Loucy (cell line): ENCODE measurements around the gene EIF4E2.

Experiments used
- H2AFZ ChIP-seq: fragments of 200-600 bp; sonication (generic); 2 replicates; pipeline ENCODE4 v1.6.0; 2016; ENCODE audit warnings: antibody characterized with exemption, mild to moderate bottlenecking, low read length, moderate library complexity
- H3F3A ChIP-seq: fragments of 200-600 bp; 2 replicates; pipeline ENCODE4 v1.6.0; 2016; ENCODE audit warnings: antibody characterized with exemption, low read depth, mild to moderate bottlenecking
- H3K27me3 ChIP-seq: fragments of 200-600 bp; sonication (generic); 2 replicates; pipeline ENCODE4 v1.6.1; 2014; ENCODE audit warnings: low read length, mild to moderate bottlenecking; ENCODE audit not compliant: insufficient read depth, poor library complexity, severe bottlenecking
- H3K36me3 ChIP-seq: fragments of 200-600 bp; sonication (generic); 2 replicates; pipeline ENCODE4 v1.6.1; 2016; ENCODE audit warnings: low read length; ENCODE audit not compliant: insufficient read depth
- H3K4me1 ChIP-seq: fragments of 200-600 bp; sonication (generic); 2 replicates; pipeline ENCODE4 v1.5.1; 2014; ENCODE audit warnings: low read length, mild to moderate bottlenecking; ENCODE audit not compliant: insufficient read depth, poor library complexity, severe bottlenecking
- H3K4me2 ChIP-seq: fragments of 200-600 bp; sonication (generic); 2 replicates; pipeline ENCODE4 v1.6.0; 2014; ENCODE audit warnings: antibody characterized with exemption, low read length, low read depth, mild to moderate bottlenecking; ENCODE audit not compliant: poor library complexity, severe bottlenecking
- H3K4me3 ChIP-seq: fragments of 200-600 bp; sonication (generic); 2 replicates; pipeline ENCODE4 v1.5.1; 2014; ENCODE audit warnings: low read length, mild to moderate bottlenecking, mixed read lengths; ENCODE audit not compliant: poor library complexity, severe bottlenecking
- H3K79me2 ChIP-seq: fragments of 200-600 bp; sonication (generic); 2 replicates; pipeline ENCODE4 v1.6.1; 2014; ENCODE audit warnings: low read length; ENCODE audit not compliant: insufficient read depth
- H3K9ac ChIP-seq: fragments of 200-600 bp; sonication (generic); 2 replicates; pipeline ENCODE4 v1.6.0; 2014; ENCODE audit warnings: mild to moderate bottlenecking, low read depth, low read length, moderate library complexity; ENCODE audit not compliant: poor library complexity, severe bottlenecking
- H3K9me2 ChIP-seq: fragments of 200-600 bp; sonication (generic); replicated peaks from 2 replicates; pipeline ENCODE4 v1.6.1; 2016; ENCODE audit warnings: low read depth, low read length, mixed read lengths
- H3K9me3 ChIP-seq: fragments of 200-600 bp; sonication (generic); 2 replicates; pipeline ENCODE4 v1.6.1; 2014; ENCODE audit warnings: mild to moderate bottlenecking, antibody characterized with exemption, low read length, low read depth; ENCODE audit not compliant: insufficient read depth
- H4K20me1 ChIP-seq: fragments of 200-600 bp; sonication (generic); 2 replicates; pipeline ENCODE4 v1.6.0; 2014; ENCODE audit warnings: antibody characterized with exemption, low read length, mild to moderate bottlenecking; ENCODE audit not compliant: insufficient read depth, poor library complexity, severe bottlenecking
- CTCF ChIP-seq: fragments of 200-600 bp; sonication (generic); conservative IDR thresholded peaks from 2 replicates; pipeline ENCODE4 v1.5.1; 2014; ENCODE audit warnings: mild to moderate bottlenecking, antibody characterized with exemption, low read length
- EZH2phosphoT487 ChIP-seq: fragments of 200-600 bp; IDR thresholded peaks from 2 replicates; pipeline ENCODE4 v1.6.1; 2018; ENCODE audit warnings: antibody characterized with exemption, mild to moderate bottlenecking, moderate library complexity, borderline replicate concordance

EIF4E2 gene

GRCh38 chr2:232502511-232502910 lies 48.0 kb upstream of the EIF4E2 start:
- Histone ChIP-seq H3K36me3 (no peaks in the 10 kb centered on the region), H3K9me2 (no peaks in the 10 kb centered on the region), H3K4me2 (no peak overlapping the region), H3K9me3 (no peaks in the 10 kb centered on the region), H3K79me2 (no peaks in the 10 kb centered on the region), H2AFZ (no peak overlapping the region), H4K20me1 (no peaks in the 10 kb centered on the region), H3K4me1 (no peaks in the 10 kb centered on the region), H3K4me3 (no peak overlapping the region), H3K27me3 (no peaks in the 10 kb centered on the region), H3F3A (no peaks in the 10 kb centered on the region), H3K9ac (no peak overlapping the region)
- TF ChIP-seq CTCF: no peak
- TF ChIP-seq EZH2phosphoT487: no peak

- no peaks in the 10 kb centered on the region for H3K36me3 ChIP-seq
- H3K9me3 ChIP-seq: no peaks in the 10 kb centered on the region
- H3K4me2 ChIP-seq: no peak overlapping the region
- H4K20me1 ChIP-seq: no peaks in the 10 kb centered on the region
- no peaks in the 10 kb centered on the region for H3K9me2 ChIP-seq
- no peak overlapping the region for H3K9ac ChIP-seq
- no peaks in the 10 kb centered on the region for H3F3A ChIP-seq
- TF ChIP-seq EZH2phosphoT487: no peak
- no peak for TF ChIP-seq CTCF
- no peaks in the 10 kb centered on the region for H3K79me2 ChIP-seq
- no peak overlapping the region for H2AFZ ChIP-seq
- H3K4me3 ChIP-seq: no peak overlapping the region
- H3K4me1 ChIP-seq: no peaks in the 10 kb centered on the region
- no peaks in the 10 kb centered on the region for H3K27me3 ChIP-seq
Measured at GRCh38 chr2:232502911-232503808, 47.3 kb upstream of the EIF4E2 start.

- H3K4me2 ChIP-seq: no peak overlapping the region
- H3K9me2 ChIP-seq: no peaks in the 10 kb centered on the region
- no peak overlapping the region for H3K4me3 ChIP-seq
- H4K20me1 ChIP-seq: no peaks in the 10 kb centered on the region
- no peak overlapping the region for H3K9ac ChIP-seq
- H2AFZ ChIP-seq: no peak overlapping the region
- H3K27me3 ChIP-seq: no peaks in the 10 kb centered on the region
- H3K4me1 ChIP-seq: no peaks in the 10 kb centered on the region
- H3K36me3 ChIP-seq: no peaks in the 10 kb centered on the region
- H3F3A ChIP-seq: no peaks in the 10 kb centered on the region
- no peaks in the 10 kb centered on the region for H3K9me3 ChIP-seq
- TF ChIP-seq EZH2phosphoT487 (no peak), CTCF (no peak)
- no peaks in the 10 kb centered on the region for H3K79me2 ChIP-seq
Measured at GRCh38 chr2:232503809-232504323, 46.6 kb upstream of the EIF4E2 start.
